Measurements from ENCODE around the gene TMEM131L.
"Not testable (repeated sequence)": the region's sequence is repeated elsewhere in the genome, so short reads cannot be mapped to it uniquely, and the experiment has no call there.

The TMEM131L gene

DNA sequence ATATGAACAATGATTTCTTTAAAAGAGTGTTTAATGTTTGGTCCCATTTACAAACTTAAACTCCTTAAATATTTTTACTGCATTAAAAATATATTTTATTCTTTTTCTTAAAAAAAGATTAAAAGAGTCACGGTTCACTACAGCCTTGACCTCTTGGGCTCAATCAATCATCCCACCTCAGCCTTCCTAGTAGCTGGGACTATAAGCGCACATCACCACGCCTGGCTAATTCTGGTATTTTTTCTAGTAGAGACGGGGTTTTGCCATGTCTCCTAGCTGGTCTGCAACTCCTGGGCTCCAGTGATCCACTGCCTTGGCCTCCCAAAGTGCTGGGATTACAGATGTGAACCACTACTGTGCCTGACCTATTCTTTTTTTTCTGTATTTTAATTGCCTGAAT, 113.2 kb downstream of the TMEM131L start:
- DNase-seq, result no peak

DNA sequence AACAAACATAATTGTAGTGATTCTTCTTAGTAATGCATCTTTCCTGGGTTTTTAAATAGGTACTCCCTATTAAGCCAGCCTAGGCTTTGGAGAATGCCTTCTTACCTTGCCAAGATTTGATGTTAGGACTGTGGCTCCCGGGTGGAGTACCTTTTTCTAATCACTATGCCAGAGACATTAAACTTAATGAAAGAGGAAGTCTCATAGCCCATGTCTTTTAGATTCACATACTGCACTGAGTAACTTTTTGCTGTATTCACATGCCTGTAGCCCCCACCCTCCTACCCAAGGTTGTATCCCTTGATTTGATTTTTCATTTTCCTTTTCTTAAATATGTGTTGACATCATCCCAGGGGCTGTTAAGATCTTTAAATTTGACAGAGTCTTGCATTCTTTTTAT, 113.7 kb downstream of the TMEM131L start:
- no peak for DNase-seq

DNA sequence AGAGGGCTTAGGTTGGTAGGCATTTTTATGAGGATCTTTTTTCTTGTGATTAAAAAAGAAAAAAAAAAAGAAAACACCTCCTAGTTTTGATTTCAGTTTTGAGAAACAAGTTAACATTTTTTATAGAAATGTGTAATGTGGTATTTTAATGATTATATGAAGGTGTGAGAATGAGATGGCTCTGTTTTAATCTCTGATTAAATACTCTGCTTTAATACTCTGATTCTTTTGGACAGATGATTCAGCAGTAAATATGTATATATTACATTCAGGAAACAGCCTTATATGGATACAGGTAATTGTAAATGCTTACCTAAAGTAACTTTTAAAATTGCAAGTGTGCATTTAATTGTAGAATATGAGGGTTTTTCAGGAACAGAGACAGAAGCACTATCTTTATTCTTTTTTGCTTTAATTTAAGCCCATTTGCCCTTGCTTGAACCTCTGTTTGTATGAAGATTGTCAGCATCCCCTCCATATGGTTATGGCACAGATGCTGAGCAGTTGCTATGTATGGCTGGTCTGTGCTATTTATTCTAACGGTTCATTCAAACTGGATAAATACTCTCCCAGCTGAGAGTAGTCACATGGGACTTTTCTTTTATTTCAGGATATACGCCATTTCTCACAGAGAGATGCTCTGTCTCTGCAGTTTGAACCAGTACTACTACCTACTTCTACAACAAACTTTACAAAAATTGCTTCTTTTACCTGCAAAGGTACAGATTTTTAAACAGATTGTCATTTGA, 117.0 kb downstream of the TMEM131L start:
- DNase-seq, result no peak

DNA sequence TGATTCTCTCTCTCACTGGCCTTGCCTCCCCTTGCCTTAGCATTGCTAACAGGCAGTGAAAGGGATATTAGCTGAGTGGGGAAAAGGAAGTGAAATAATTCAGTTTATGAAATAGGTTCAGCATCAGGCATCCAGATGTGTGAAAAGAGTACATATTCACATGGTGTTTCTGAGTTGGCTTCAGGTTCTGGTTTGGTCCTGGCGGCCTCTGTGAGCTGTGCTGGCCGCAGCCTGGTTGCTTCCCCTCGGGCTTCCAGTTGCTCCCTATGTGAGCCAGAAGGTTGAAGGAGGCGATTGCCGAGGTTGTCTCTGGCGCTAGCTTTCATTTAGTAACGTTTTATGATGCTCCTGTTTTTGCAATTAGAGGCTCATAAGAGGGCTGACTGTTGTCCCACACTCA, 118.9 kb downstream of the TMEM131L start:
- DNase-seq, result no peak

DNA sequence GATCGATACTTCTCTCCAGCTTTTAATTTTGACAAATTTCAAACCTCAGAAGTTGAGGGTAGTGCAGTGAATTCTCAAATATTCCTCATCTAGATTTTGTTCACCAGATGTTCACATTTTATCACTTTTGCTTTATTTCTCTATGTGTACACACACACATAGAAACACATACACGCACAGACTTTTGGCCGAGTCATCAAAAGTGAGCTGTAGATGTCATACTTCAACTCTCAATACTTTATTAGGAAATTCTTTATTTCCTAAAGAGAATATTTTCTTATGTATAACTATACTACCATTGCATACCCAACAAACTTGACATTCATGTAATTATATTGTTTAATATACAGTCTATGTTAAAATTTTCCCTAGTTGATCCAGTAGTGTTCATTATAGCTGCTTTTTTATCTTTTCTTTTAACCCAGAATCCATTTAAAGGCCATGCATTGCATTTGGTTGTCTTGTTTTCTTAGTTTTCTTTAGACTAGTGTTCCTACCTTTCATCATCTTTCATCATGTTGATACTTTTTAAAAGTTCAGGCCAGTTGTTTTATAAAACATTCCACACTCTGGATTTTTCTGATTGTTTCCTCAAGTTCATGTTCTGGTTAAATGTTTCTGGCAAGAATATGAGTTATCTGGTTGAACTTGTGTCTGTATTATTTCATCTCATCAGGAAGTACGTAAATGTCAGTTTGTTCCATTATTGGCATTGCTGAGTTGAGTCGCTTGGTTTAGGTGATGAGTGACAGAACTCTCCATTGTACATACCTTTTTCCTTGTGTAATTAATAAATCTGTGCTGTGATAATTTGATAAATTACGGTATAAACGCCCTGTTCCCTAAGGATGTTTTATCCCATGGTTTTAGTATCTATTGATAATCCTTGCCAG, 123.8 kb downstream of the TMEM131L start:
- DNase-seq, result no peak

DNA sequence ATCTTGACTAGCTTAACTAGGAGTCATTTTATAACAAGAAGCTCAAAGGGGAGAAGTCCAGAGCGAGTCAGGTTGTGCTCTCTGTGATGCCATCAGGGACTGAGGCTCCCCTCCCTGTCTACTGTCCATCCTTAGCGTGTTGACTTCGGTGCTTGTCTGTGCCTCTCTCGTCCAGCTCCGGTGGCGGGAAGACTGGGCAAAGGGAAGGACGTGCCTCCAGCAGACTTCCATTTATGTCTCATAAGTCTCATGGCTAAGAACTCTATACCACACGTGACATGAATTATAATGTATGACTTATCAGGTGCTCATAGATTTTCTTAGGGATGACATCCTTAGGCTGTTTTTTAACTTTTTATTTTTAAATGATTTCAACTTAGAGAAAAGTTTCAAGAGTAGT, 125.3 kb downstream of the TMEM131L start:
- DNase-seq, result no peak

DNA sequence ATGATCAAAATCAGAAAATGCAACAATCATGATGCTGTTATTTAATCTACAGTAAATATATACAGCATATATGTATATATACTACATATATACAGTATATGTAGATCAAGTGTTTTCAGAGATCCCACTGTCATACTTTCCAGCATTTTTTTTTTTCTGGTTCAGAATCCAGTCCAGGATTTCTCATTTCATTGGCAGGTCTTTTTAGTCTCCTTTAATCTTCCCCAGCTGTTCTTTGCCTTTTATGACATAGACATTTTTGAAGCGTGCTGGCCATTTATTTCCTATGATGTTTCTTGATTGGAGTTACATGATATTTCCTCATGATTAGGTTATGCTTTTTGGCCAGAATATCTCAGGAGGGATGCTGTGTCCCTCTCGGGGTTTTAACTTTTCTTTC, 125.9 kb downstream of the TMEM131L start:
- no peak for DNase-seq

DNA sequence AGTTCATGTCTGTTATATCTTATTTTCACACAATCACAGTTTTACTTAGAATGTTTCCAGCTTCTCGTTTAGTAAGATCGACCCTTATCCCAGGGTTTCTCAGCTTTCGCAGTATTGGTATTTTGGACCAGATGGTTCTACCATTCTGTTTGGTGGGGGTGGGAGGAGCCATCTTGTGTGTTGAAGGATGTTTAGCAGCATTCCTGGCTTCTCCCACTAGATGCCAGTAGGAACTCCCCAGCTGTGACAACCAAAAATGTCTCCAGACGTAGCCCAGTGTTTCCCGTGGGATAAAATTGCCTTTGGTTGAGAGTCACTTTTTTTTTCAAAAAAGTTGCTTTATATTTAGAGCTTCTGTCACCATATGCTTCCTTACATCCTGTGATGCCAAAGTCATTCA, 127.0 kb downstream of the TMEM131L start:
- DNase-seq, result no peak

DNA sequence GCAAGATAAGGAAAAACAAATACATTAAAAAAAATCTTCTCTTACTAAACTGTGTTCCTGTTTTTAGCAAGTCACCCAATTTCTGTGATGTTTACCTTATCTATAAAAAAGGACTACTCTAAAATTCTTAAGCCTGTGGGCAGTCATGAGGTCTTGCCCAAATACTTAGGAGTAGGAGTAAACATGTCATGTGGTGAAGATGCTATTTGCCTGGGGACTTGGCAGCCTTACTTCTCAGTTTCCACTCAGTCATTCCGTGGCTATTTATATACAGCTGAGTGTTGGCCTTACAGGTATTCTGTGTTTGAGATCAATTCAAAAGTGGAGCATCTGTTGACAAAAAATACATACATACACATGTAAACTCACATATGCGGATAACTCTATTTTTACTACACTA, 128.1 kb downstream of the TMEM131L start:
- no peak for DNase-seq

DNA sequence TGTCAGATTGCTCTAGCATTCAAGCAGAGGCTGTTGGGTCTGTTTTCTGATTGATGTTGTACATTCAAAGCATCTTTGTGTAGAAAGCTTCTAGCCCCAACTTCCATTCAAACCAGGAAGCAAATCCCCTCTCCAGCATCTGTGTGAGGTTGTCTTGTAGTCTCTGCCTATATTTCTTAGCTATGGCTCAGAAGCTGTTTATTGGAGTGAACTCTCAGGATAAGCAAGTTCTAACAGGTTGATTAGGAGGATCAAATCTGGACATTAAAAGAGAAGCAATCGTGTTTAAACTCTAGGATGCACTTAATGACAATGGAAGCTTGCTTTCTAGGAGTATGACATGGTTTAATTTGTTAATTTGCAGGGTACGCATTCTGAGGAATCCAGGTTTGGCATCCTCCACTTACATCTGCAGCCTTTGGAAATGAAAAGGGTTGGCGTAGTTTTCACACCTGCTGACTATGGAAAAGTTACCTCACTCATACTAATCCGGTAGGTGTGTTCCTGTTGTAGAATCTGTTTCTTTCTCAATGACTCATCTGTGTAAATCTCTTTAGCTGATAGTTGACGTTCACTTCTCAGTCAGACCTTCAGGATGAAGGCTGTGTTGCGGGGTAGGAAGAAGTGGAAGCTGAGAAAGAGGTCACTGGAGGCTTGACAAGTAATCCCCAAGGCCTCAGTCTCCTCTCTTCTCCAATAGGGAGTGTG, 129.9 kb downstream of the TMEM131L start:
- DNase-seq, result no peak

DNA sequence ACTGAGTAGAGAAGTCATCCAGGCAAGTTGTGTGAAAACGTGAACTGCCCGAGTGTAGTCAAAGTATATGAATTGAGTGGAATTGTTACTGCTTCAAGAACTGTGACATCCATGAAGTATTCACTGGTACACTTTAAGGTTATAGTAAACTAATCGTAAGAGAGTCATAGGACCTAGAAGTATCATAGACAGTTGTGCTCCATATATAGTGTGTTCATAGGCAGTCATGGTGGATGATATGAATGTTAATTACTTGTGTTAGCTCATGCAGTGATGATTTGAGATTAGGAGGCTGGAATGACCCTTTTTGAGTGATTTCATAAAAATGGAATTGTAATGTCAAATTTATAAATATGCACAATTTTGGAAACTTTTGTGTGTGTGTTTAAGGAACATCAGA, 136.6 kb downstream of the TMEM131L start:
- DNase-seq, result no peak

DNA sequence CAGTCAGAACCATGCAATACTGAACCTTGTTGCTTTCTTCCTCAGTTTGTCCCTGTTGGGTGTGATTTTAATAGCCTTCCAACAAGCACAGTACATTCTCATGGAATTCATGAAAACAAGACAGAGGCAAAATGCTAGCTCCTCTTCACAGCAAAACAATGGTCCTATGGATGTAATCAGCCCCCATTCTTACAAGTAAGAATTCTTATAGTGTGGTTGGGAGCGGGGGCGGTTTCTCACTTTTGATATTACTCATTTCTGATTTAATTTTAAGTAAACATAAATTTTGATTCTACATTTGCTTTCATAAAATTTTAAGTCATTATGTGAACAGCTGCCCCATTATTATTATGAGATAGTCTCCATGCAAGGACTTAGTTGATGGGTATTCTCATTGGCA, 137.1 kb downstream of the TMEM131L start:
- DNase-seq, result no peak

DNA sequence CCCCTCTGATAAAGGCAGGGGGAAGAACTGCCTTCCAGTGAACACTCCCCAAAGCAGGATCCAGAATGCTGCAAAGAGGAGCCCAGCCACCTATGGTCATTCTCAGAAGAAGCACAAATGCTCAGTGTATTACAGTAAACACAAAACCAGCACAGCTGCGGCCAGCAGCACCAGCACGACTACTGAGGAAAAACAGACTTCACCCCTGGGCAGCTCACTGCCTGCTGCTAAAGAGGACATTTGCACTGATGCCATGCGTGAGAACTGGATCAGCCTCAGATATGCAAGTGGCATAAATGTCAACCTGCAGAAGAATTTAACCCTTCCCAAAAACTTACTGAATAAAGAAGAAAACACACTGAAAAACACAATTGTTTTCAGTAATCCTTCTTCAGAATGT, 137.7 kb downstream of the TMEM131L start:
- DNase-seq, result peak in 1 of 2 donors; percentile 3

DNA sequence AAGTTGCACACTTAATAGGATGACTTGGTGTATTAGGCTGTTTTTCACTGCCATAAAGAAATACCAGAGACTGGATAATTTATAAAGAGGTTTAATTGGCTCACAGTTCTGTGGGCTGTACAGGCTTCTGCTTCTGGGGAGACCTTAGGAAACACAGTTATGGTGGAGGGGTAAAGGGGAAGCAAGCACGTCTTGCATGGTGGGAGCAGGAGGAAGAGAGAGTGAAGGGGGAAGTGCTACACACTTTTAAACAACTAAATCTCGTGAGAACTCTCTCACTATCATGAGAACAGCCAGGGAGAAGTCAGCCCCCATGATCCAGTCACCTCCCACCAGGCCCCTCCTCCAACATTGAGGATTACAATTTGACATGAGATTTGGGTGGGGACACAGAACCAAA, 142.9 kb downstream of the TMEM131L start:
- DNase-seq, result not testable (repeated sequence)

DNA sequence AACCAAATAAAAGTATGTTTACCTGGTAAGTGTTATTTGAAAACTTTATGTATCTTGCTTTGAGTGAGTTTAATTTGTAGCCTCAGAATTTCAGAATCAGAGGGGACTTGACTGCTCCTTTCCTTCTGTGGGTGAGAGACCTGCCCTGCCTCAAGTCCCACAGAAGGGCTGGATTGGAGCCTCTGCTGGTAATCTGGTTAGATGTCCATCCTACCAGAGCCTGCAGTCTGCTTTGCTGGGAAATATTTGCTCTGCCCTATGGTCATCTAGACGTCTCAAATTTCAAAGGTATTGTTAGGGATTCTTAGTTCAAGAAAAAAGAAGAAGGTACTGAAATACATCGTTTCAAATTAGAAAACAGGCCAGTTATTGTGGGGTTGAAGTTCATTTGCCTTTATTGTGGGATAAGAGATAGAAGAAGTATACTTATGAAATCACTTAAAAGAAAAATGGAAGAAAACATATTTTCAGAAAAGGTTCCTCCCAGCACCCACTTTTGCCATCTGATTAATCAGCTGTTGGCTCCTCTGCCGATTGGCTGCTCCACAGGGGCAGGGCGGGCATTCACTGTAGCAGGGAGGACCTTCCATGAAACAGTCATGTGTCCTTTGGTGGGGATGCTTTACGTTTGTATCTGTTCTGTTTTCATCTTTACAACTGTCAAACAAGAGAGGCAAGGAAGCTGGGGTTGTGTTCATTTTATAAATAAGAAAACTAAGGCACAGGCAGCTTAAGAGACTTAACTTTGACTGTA, 144.6 kb downstream of the TMEM131L start:
- no peak for DNase-seq

DNA sequence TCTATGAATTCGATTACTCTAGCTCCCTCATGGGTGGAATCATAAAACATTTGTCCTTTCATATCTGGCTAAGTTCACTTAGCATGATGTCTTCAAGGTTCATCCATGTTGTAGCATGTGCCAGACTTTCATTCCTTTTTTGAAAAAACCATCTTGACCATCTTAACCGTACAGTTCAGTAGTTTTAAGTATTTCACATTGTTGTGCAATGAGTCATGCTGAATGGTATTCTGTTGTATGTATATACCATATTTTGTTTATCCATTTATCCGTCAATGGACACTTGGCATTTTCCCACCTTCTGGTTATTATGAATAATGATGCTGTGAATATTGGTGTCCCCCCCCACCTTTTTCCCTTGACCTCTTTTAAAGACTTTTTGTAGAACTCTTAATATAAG, 145.5 kb downstream of the TMEM131L start:
- DNase-seq, result no peak

DNA sequence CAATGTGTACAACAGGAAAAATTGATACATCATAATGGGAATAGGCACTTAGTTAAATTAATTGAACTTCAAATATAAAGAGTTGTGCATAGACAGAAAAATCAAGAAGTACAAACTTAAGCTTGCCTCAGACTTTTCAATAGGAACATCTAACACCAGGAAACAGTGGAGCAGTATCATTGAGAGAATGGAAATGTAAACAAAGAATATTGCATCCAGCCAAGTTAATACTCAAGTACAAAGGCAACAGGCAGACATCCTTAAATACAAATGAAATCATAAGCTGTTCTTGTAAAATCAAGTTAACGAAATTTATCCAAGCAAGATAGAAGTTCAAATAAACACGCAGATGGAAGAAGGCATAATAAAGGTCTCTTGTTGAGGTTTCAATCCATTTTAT, 146.7 kb downstream of the TMEM131L start:
- no peak for DNase-seq

DNA sequence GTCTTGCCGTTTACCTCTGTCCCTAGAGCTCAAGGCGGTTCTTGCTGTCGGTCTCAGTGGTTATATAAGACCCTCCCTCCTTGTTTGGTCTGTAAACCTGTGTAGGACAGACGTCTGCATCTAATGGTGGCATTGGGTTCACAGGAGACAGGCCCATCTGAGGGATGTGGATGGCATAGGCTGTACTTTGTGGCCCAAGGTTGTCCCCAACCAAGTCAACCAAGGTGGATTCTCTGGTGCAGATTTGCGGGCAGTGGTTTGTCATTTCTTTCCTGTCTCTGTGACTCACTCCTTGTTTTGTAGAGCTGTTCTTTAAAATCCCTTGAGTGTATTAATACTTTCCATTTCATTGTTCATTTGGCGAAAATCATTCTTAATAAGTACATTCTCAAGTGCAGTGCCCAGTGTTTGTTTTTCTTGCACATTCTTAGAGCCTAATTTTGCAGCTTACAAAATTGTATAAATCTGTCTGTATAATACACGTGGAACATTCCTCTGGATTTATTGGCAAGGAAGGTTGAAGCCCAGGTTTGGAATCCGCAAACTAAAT, 149.9 kb downstream of the TMEM131L start:
- DNase-seq, result no peak

DNA sequence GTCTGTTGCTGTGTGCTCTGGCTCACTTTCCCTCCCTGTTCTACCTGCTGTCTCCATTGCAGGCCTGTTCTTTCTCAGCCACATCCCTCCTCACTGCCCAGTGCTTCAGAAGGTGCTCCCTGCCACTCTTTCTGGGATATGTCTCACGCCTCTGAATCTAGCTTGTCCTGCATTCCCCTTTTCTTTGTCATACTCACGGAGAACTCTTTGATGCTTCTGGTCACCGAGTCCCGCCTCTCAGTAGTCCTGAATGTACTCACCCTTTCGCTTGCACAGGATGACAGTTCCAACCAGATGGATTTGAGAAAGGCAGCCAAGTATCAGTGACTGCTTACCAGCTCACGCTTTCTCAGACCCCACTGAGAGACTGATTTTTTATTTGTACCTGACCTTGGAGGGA, 152.7 kb downstream of the TMEM131L start:
- DNase-seq, result no peak

DNA sequence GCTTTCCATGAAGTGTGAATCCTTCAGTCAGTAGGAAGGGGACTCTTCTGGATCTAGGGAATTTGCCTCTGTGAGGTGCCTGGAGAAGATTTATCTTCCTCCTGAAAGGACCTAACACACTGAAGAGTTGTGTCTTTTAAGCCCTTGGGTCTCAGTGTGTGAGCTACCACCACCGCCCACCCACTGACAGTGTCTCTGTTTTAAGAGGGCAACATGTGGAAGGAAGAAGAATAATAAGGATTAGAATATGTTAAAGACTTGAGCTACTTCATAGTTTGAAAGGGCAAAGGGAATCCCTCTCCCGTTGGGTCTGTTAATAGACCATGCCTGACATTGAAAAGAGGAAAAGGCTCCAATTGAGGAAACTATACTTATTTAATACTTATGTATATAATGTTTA, 153.7 kb downstream of the TMEM131L start:
- DNase-seq, result no peak

DNA sequence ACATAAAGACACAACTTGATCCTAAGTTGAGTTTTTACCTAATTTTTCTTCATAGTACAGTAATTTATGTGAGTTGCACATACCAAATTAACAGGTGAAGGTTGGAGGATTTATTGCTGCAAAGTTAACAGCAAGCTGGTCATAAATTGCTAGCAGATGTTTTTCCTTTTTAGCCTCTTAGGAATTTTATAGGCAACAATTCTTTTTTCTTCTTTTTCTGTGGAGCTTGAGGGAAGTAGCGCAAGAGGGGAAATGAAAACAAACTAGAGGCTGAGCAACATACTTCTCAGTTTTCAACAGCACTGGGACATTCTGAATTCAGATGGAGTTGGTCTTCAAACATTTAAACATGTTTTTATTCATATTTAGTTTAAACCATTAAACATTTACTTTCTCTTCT, 154.2 kb downstream of the TMEM131L start:
- DNase-seq, result no peak

DNA sequence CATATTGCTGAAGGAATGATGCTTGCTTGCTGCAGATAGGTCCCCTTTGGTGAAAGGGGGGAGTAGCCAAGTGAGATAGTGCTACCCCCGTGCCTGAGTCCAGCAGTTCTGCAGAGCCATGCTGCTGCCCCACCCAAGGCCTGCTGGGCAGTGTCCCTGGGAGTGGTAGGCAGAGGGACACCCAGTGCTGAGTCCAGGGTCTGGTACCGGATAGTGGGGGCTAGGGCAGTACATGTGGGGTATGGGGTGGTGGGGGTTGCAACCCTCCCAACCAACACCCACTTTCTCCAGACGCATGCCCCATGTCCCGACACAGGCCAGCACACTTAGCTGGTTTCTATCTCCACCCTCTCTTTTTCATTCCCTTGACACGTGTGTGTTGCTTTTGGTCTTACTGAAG, 155.9 kb downstream of the TMEM131L start:
- no peak for DNase-seq
